Coronary artery (tissue), 2 donors: Measurements from ENCODE around the gene KCTD19.
A peak's percentile ranks its signal among the peaks of the same experiment; 100 is the strongest.

ENCODE experiments used
- DNase-seq: peaks from one replicate; pipeline ENCODE4 v3.0.0-alpha.2; 2017; ENCODE audit warnings: low spot score
- H3K27ac ChIP-seq, 2 donors: fragments of 200-600 bp; sonication (generic); one replicate each; pipeline ENCODE4 v1.5.1; 2016 to 2019
- H3K4me3 ChIP-seq: fragments of 200-600 bp; sonication (generic); 2 replicates; pipeline ENCODE4 v1.5.1; 2016; ENCODE audit warnings: mild to moderate bottlenecking, moderate library complexity
- TF ChIP-seq, protein P1 (sequence below): fragments of 200-600 bp; sonication (generic); IDR thresholded peaks from one replicate; pipeline ENCODE4 v1.5.1; 2019; ENCODE audit warnings: antibody characterized with exemption

Gene KCTD19

DNA sequence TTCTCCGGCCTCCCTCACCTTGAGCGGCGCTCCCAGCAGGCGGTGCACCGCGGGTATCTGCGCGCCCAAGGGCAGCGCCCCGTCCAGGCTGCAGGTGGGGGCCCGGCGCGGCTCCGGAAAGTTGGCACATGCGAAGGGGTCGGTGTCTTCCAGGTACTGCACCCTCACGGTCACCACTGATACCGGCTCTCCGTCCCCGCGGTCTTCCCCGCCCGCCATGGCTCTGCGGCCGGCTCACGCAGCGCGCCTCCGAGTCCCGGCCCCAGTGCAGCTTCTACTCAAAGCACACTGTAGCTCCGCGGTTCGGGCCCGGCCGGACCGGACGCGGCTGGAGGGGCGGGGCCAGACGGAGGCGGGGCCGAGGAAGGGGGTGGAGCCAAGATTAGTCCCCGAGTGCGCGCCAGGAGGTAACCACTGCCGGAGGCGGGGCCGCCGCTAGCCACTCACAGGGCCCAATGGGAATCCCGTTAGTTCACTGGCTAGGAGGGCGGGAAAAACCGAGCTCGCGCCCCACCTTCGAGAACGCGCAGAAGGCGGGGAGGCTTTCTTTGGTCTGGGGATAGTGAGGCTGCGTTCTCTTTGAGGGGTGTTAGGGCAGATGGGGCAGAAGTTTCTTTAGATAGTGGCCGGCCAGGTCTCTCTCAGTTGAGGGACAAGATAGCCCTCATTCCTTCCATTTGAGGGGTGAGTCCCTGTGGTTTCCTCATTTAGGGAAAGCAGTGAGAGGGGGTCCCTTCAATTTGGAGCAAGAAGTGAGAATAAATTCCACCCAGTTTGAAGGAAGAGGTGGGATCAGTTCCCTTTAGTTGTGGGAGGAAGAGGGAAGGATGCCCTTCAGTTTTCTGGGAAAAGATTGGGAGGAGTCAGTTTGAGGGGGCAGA, 79.1 kb downstream of the KCTD19 start, which contains the start of gene FHOD1:
TSS of gene FHOD1 (minus strand) at position 290 of the 881 bp plus-strand sequence. CDS start at position 219, 71 bp downstream.
- peak within 1 kb of the TSS; percentile 59 to 93 for H3K27ac ChIP-seq
- peak; percentile 99 for DNase-seq
- TF ChIP-seq, protein P1, sequence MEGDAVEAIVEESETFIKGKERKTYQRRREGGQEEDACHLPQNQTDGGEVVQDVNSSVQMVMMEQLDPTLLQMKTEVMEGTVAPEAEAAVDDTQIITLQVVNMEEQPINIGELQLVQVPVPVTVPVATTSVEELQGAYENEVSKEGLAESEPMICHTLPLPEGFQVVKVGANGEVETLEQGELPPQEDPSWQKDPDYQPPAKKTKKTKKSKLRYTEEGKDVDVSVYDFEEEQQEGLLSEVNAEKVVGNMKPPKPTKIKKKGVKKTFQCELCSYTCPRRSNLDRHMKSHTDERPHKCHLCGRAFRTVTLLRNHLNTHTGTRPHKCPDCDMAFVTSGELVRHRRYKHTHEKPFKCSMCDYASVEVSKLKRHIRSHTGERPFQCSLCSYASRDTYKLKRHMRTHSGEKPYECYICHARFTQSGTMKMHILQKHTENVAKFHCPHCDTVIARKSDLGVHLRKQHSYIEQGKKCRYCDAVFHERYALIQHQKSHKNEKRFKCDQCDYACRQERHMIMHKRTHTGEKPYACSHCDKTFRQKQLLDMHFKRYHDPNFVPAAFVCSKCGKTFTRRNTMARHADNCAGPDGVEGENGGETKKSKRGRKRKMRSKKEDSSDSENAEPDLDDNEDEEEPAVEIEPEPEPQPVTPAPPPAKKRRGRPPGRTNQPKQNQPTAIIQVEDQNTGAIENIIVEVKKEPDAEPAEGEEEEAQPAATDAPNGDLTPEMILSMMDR, result no peak
- peak within 1 kb of the TSS; percentile 86 for H3K4me3 ChIP-seq

DNA sequence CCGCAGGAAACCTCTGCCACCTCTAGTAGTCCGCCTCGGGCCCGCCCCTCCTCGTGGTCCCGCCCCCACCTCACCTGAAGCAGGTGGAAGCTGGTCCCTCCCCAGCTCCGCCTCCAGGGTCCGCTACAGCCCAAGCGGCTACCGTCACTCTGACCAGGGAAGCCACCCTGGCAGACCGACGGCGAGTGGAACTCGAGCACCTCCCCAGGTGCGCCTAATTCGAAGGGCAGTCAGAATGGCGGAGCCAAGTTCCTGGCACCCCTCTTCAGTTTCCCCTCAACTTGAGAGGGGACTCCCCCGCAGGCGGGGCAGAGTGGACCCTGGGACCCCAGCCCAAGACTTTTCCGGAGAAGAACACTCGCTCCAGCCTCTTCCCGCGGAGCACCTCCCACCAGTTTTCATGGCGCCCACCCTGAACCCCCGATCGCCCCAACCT, 79.8 kb downstream of the KCTD19 start:
- Histone ChIP-seq H3K4me3 (peak overlapping the region; percentile 86), H3K27ac (peak overlapping the region; percentile 59 to 93)
- peak; percentile 80 for DNase-seq
- TF ChIP-seq, protein P1, result no peak

DNA sequence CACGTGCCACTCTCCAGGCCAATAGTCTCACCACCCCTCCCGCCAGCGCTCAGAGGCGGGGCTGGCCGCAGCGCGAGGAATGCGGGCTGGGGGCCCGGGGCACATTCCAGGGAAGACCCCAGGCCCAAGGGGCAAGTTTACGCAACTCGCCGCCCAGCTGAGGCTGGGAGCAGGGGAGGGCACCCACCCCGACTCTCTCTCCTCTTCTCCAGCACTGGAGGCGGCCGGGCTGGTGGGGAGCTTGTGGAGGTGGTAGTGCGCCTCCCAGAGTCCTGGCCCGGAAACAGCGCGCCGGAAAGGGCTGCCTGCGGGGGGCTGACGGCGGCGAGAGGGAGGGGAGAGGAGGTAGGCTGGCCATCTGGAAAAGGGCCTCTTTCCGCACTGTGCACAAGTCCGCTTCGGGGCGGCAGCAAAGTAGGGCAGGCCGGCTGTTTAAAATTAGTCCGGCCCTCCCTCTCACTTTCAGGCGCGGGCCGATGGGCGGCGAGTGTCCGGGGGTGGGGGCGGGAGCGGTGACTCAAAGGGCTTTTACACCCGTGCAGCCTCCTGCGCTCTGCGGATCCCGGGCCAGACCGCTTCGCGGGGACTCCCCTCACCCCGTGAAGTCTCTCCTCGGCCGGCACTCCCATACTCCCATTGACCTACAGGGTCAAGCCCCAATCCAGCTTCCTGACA, 80.3 kb downstream of the KCTD19 start:
- DNase-seq, result peak; percentile 88
- TF ChIP-seq, protein P1, result no peak
- Histone ChIP-seq H3K4me3 (peak overlapping the region; percentile 86), H3K27ac (peak overlapping the region; percentile 59 to 93)

DNA sequence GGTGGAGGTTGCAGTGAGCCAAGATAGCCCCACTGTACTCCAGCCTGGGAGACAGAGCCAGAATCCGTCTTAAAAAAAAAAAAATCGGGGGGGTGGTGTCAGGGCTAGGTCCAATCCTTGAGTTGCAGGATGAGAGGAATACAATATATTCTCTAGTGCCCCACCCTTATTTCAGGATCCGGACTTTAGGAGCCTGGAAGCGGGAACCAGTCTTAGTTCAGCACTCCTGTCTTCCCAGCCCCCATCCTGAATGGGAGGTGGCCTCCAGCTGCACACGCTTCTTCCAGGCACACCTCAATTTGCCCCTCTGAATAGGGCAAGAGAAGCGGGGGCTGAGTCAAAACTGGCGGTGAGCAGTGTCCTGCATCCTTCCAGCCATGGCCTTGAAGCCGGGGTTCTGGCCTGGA, 80.9 kb downstream of the KCTD19 start:
- peak overlapping the region; percentile 86 for H3K4me3 ChIP-seq
- peak; percentile 83 for DNase-seq
- TF ChIP-seq, protein P1, result no peak
- peak overlapping the region; percentile 59 to 93 for H3K27ac ChIP-seq

DNA sequence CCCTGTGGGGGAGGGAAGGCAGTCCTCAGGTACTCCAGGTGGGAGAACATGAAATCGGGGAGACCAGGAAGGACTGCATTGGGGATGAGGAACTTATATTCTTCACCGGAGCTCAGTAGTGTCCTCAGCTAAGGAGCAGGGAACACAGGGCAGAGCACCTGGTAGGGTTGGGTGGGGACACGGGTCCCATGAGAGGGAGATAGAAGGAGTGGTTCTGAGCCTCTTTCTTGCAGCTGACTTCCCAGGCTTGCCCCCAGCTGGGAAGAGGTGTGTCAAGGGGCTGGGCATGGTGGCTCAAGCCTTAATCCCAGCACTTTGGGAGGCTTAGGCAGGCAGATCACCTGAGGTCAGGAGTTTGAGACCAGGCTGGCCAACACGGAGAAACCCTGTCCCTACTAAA, 81.4 kb downstream of the KCTD19 start:
- Histone ChIP-seq H3K27ac (peak overlapping the region; percentile 64 to 93), H3K4me3 (peak overlapping the region; percentile 86)
- TF ChIP-seq, protein P1, result no peak
- no peak for DNase-seq

DNA sequence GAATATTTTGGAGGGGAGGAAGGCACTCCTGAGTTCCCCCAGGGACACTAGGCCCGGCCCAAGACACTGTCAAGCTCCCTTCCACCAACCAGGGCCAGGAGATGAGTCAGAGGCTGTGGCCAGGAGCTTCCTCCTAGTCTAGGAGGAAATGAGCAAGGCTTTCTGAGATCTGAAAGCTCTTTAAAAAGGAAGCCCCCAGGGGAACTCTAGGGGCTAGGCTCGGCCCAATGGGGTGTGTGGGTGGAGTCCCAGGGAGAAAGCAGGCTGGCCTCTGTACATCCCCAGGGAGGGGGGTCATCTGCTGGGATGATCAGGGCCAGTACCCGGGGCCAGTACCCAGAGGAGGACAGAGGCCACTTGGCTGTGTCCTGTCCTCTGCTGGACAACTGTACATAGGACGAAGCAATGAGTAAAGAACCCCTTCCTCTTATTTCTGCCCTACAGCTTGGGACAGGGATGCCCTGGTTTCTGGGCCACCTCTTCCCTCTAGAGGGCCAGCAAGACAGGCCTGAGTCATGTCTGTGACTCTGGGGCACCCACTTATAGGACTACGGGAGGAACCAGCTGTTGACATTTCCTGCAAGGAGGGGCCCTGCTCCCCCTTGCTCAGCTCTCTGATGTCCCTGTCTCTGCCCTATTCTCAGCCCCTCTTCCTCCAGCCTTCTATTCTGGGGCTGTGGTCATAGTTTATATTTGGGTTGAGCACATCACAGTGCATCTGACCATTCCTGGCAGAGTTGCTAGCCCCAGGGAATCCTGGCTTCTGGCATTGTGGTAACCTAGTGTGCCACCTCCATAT, 82.0 kb downstream of the KCTD19 start:
- peak overlapping the region; percentile 86 for H3K4me3 ChIP-seq
- TF ChIP-seq, protein P1, result no peak
- DNase-seq, result peak; percentile 87
- H3K27ac ChIP-seq, result peak overlapping the region; percentile 64 to 93
